H1 (cell line): Measurements from ENCODE around the gene CRHBP. TPM values are rescaled to one million over a fixed set of nuclear protein-coding genes. Genes with fewer than 3 reads are reported as not detected.

ENCODE experiments used
- CBX8 ChIP-seq: fragments of 300-800, 300-1000 bp; sonication (generic); IDR thresholded peaks from 2 replicates; pipeline ENCODE4 v1.7.1; 2016; ENCODE audit warnings: low read depth, low read length, borderline replicate concordance
- CHD2 ChIP-seq: IDR thresholded peaks from 2 replicates; pipeline ENCODE4 v1.6.1; 2012; ENCODE audit warnings: low read length, improper control_type of control experiment
- CHD7 ChIP-seq: fragments of 300-600 bp; sonication (generic); IDR thresholded peaks from 2 replicates; pipeline ENCODE4 v1.7.1; 2012; ENCODE audit warnings: low read length, moderate library complexity, mild to moderate bottlenecking, inconsistent platforms; ENCODE audit not compliant: insufficient replicate concordance
- CTBP2 ChIP-seq: IDR thresholded peaks from 2 replicates; pipeline ENCODE4 v1.7.0; 2011; ENCODE audit warnings: borderline replicate concordance, mild to moderate bottlenecking, moderate library complexity, mixed read lengths, low read length; ENCODE audit not compliant: insufficient read depth, insufficient read length
- CTCF ChIP-seq, 3 experiments: IDR thresholded peaks; 1 replicate in 2 of 3; 2 replicates in 1 of 3; pipeline versions ENCODE4 v1.5.1 to v1.6.1; 2011; ENCODE audit warnings: low read length in 3 of 3, mild to moderate bottlenecking in 3 of 3, inconsistent platforms in 2 of 3, low read depth in 1 of 3, moderate library complexity in 1 of 3; ENCODE audit not compliant: insufficient read depth in 1 of 3; ENCODE audit errors: control extremely low read depth in 1 of 3
- GTF2F1 ChIP-seq: IDR thresholded peaks from 2 replicates; pipeline ENCODE4 v1.6.1; 2012; ENCODE audit warnings: low read depth, low read length, improper control_type of control experiment, borderline replicate concordance
- SIRT6 ChIP-seq: IDR thresholded peaks from one replicate; pipeline ENCODE4 v1.7.1; 2012; ENCODE audit warnings: low read length, inconsistent platforms
- SP1 ChIP-seq: IDR thresholded peaks from 2 replicates; pipeline ENCODE4 v1.6.1; 2011; ENCODE audit warnings: low read depth, low read length
- TBP ChIP-seq: IDR thresholded peaks from 2 replicates; pipeline ENCODE4 v1.6.1; 2011; ENCODE audit warnings: low read depth, low read length, improper control_type of control experiment
- polyA plus RNA-seq, 7 experiments: library from polyadenylated mRNA; depleted of rRNA in 3 of 7; stranded (reverse) in 5 of 7; unstranded in 2 of 7; fragments of >200 nt in 5 of 7; fragments of 200-250 nt in 2 of 7; gene quantifications; 1 replicate in 5 of 7; 2 replicates in 1 of 7; 4 replicates in 1 of 7; pipeline versions ENCODE4 v1.2.1 to v1.2.3, GENCODE V29; 2011 to 2013; ENCODE audit warnings: missing spikeins in 2 of 7, mixed read lengths in 2 of 7
- total RNA-seq: library from RNA; stranded (reverse); fragmentation: NEBNext Ultra II Directional; extraction: Animal tissue kit (Norgen Biotek cat#: 25700); gene quantifications from 2 replicates; pipeline ENCODE4 v1.2.1, GENCODE V29; 2021

CRHBP gene
- total and polyA plus RNA-seq, 2 of the 8 experiments (the other 6 are each of a cell fraction or from before 2014, with no cell fraction given), result 0.30 TPM; not detected in 1

DNA sequence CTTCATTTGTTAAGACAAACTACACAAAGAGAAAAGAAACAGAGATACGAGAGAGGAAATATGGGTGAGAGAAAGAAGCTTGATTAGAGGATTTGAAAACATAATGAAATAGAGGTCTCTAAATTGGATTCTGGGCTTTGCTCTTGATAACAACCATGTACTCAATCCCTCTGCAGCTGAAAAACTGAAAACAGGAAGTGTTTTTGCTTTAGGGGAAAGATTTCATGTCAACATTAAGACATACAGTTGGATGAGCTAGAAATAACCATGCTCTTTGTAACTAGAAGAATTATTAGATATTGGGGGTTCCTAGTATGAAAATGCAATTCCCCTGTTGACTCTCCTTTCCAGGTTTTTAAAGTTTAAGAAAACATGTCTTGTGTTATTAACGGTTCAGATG is 21.9 kb downstream of the CRHBP start (continued):
- TF ChIP-seq CHD7 (no peak), TBP (no peak), CHD2 (no peak), CTBP2 (no peak), SIRT6 (no peak), GTF2F1 (no peak), CBX8 (no peak), SP1 (no peak), CTCF (IDR thresholded peaks at IDR 0.05; ENCODE audit: control extremely low read depth in 1 of 3, insufficient read depth in 1 of 3, low read depth in 1 of 3, low read length in 3 of 3) (no peak)
